ENCODE measurements around the gene FARP1.

The FARP1 gene

DNA sequence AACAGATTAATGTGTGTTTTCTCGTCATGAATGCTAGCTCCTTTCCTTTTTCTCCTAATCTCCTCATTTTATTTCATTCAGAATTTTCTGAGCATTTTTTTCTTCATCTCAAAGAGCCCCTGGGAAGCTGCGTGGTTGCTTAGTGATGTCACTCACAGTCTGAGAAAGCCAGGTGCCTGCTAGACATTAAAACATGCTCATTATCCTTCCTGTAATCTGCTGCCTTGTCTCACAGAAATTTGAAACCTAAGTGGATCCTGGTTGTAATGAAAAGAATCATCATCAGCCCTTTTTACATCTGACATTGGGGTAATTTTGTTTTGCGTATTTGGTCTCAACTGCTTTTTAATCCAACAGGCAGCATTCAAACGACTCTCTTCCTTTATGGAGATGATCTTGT, 142.4 kb downstream of the FARP1 start (continued):
- TF ChIP-seq ZBTB11 (tag by site-specific recombination; conservative IDR thresholded peaks at IDR 0.05; ENCODE audit: low read depth) = no peak
- no peak for TF ChIP-seq ZSCAN16 (tag by site-specific recombination; IDR thresholded peaks at IDR 0.05)
- TF ChIP-seq ZNF707 (tag by site-specific recombination; IDR thresholded peaks at IDR 0.05) = no peak
- TF ChIP-seq ZSCAN5A (tag by site-specific recombination; IDR thresholded peaks at IDR 0.05) = no peak
- TF ChIP-seq KLF1 (tag by site-specific recombination; IDR thresholded peaks at IDR 0.05) = no peak
- peak; percentile 71; the same call in 1 of the 2 replicates for TF ChIP-seq ZNF184 (tag by site-specific recombination; IDR thresholded peaks at IDR 0.05)
- no peak for TF ChIP-seq ZBTB21 (tag by site-specific recombination; IDR thresholded peaks at IDR 0.05)
- no peak for TF ChIP-seq ZNF292 (tag by site-specific recombination; IDR thresholded peaks at IDR 0.05; ENCODE audit: borderline replicate concordance, low read depth)
- no peak for TF ChIP-seq ZNF792 (tag by site-specific recombination; IDR thresholded peaks at IDR 0.05)
- TF ChIP-seq ZNF19 (tag by site-specific recombination; IDR thresholded peaks at IDR 0.05; ENCODE audit: low read depth) = no peak
- TF ChIP-seq ZNF140 (tag by site-specific recombination; IDR thresholded peaks at IDR 0.05) = no peak
- no peak for TF ChIP-seq MZF1 (tag by site-specific recombination; IDR thresholded peaks at IDR 0.05; ENCODE audit: borderline replicate concordance)
- no peak for TF ChIP-seq ZNF423 (tag by site-specific recombination; IDR thresholded peaks at IDR 0.05)
- TF ChIP-seq ZNF488 (tag by site-specific recombination; IDR thresholded peaks at IDR 0.05) = no peak
- no peak for TF ChIP-seq ZNF2 (tag by site-specific recombination; IDR thresholded peaks at IDR 0.05)

GRCh38 chr13:98285852-98286594, 143.1 kb downstream of the FARP1 start:
- Histone ChIP-seq H3K4me3 (ENCODE audit: low read depth, low read length) (no peak overlapping the region), H3K27ac (ENCODE audit: extremely low read depth, low read depth, low read length) (no peak overlapping the region), H3K4me1 (ENCODE audit: control insufficient read depth, insufficient read depth, low read length) (peaks cover 6% of the 10 kb centered on the region), H3K36me3 (ENCODE audit: control insufficient read depth in 2 of 2, insufficient read depth in 1 of 2, low read length in 2 of 2) (no peaks in the 10 kb centered on the region), H3K9me3 (ENCODE audit: control insufficient read depth, insufficient read depth, low read depth, low read length) (no peaks in the 10 kb centered on the region)
- TF ChIP-seq PRDM10 (tag by site-specific recombination; IDR thresholded peaks at IDR 0.05) = peak; percentile 46; the same call in 1 of the 2 replicates
- TF ChIP-seq ZBTB20 (tag by site-specific recombination; IDR thresholded peaks at IDR 0.05) = peak; percentile 79
- no peak for TF ChIP-seq ZNF561 (tag by site-specific recombination; IDR thresholded peaks at IDR 0.05; ENCODE audit: borderline replicate concordance)
- peak; percentile 84 for TF ChIP-seq ZIC2 (tag by site-specific recombination; IDR thresholded peaks at IDR 0.05)
- TF ChIP-seq, protein P1, sequence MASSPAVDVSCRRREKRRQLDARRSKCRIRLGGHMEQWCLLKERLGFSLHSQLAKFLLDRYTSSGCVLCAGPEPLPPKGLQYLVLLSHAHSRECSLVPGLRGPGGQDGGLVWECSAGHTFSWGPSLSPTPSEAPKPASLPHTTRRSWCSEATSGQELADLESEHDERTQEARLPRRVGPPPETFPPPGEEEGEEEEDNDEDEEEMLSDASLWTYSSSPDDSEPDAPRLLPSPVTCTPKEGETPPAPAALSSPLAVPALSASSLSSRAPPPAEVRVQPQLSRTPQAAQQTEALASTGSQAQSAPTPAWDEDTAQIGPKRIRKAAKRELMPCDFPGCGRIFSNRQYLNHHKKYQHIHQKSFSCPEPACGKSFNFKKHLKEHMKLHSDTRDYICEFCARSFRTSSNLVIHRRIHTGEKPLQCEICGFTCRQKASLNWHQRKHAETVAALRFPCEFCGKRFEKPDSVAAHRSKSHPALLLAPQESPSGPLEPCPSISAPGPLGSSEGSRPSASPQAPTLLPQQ (tag by site-specific recombination; IDR thresholded peaks at IDR 0.05) = no peak
- TF ChIP-seq GLIS1 (tag by site-specific recombination; IDR thresholded peaks at IDR 0.05) = peak; percentile 74
- CTCF ChIA-PET = no interaction called here
- POLR2A ChIA-PET = interaction anchor here (0.6 kb wide), 1 partner anchor 254 kb away, joined by 4 read pairs; no protein-coding TSS in a partner anchor
